NK-92 (cell line): ENCODE data around the gene CATSPER1.

Experiments used
- DNase-seq: peaks from one replicate; lab custom pipeline; 2025; ENCODE audit not compliant: unreplicated experiment; lab: John Stamatoyannopoulos, UW

Gene CATSPER1

GRCh38 chr11:65973439-65974110, 52.7 kb downstream of the CATSPER1 start:
- DNase-seq = no peak

GRCh38 chr11:65972116-65972515, 54.2 kb downstream of the CATSPER1 start:
- DNase-seq = no peak

GRCh38 chr11:65968600-65969482, 57.4 kb downstream of the CATSPER1 start:
- no peak for DNase-seq

- DNase-seq = no peak
These were observed 58.8 kb downstream of the CATSPER1 start for GRCh38 chr11:65967329-65967934.
